GM13976 (cell line): ENCODE results near the gene SOX5.

Experiments
- DNase-seq: peaks from one replicate; pipeline ENCODE4 v3.0.0; 2012; ENCODE audit warnings: low spot score
- in situ Hi-C: fragments of 300-500 bp; cut with MboI; formaldehyde crosslinking; loops from one replicate; pipeline ENCODE4 v1.12.0; 2022; ENCODE audit warnings: low sequenced_read_pairs, mixed read lengths, inconsistent platforms; ENCODE audit not compliant: unreplicated experiment
- TF ChIP-seq, protein P1 (sequence below): IDR thresholded peaks from 2 replicates; pipeline ENCODE4 v1.5.1; 2012; ENCODE audit warnings: borderline replicate concordance, mild to moderate bottlenecking; ENCODE audit not compliant: insufficient read depth; ENCODE audit errors: extremely low read depth, missing control alignments, control extremely low read depth

SOX5 gene

DNA sequence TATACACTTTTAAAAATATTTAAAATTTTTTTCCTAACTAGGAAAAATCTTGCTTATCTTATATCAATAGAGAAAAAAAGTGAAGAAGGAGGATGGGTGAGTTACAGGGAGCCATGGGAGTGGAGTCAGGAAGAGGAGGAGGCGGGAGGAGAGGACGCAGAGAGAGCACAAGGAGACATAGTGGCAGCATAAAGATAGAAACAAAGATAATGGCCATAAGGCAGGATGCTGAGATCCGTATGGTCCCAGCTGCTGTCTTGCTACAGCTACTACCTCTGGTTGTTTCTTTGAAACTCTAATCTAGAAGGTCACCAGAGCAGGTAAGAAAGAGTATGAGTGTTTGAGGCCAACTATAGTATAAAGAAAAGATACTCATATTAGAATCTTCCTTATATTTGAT is 2.6 kb upstream of the SOX5 start:
- no peak for DNase-seq
- in situ Hi-C loops = no loop called here
- TF ChIP-seq, protein P1, sequence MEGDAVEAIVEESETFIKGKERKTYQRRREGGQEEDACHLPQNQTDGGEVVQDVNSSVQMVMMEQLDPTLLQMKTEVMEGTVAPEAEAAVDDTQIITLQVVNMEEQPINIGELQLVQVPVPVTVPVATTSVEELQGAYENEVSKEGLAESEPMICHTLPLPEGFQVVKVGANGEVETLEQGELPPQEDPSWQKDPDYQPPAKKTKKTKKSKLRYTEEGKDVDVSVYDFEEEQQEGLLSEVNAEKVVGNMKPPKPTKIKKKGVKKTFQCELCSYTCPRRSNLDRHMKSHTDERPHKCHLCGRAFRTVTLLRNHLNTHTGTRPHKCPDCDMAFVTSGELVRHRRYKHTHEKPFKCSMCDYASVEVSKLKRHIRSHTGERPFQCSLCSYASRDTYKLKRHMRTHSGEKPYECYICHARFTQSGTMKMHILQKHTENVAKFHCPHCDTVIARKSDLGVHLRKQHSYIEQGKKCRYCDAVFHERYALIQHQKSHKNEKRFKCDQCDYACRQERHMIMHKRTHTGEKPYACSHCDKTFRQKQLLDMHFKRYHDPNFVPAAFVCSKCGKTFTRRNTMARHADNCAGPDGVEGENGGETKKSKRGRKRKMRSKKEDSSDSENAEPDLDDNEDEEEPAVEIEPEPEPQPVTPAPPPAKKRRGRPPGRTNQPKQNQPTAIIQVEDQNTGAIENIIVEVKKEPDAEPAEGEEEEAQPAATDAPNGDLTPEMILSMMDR = no peak

DNA sequence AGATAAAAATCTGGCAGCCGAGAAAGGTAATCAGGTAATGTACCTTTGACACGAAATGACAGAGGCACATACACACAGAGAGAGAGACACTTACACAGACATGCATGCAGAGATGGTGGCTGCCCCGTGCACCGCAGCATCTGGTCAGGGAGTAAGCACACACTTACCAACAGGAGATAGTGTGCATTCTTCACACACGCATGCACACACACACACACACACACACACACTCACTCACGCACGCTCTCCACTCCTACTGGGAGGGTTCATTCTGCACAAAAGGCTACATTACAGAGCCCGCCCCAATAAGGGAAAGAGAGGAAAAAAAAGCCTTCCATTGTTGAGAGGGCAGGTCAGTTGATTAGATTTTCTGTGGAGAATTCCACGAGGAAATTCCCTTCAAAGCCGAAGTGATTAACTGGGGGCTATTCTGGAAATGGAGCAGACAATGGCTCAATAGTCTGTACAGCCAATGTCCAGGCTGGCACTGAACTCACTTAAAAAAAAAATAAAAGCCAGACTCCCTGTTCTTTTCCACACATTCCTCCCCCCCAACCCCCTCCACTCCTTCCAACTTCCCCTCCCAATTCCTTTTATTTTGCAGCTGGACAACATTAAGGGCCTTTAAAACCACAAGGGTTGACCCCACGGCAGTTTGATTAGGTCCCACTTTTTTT is 1.4 kb upstream of the SOX5 start:
- DNase-seq = no peak
- TF ChIP-seq, protein P1 = no peak
- in situ Hi-C loops = no loop called here

GRCh38 chr12:23950210-23950774 is 822 bp upstream of the SOX5 start:
- TF ChIP-seq, protein P1 = no peak
- no peak for DNase-seq
- in situ Hi-C loops = no loop called here

DNA sequence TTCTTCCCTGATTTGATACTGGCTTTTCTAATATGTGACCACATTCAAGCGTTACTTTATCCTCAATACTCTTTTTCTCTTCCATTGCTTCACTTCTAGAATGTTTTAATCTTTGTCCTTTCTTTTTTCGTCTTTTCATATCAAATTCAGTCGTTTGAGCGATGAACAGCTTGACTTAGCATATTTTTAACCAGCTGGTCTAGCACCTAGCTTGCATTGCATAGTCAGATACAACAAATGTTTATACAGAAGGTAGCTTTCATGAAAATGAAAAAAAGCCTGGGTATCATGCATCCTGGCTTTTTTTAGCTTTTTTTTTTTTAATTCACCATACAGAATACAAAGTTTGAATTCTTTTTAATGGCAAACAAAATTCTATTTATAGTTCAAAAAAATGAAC is 1.2 kb downstream of the SOX5 start:
- in situ Hi-C loops = no loop called here
- TF ChIP-seq, protein P1 = no peak
- DNase-seq = no peak

DNA sequence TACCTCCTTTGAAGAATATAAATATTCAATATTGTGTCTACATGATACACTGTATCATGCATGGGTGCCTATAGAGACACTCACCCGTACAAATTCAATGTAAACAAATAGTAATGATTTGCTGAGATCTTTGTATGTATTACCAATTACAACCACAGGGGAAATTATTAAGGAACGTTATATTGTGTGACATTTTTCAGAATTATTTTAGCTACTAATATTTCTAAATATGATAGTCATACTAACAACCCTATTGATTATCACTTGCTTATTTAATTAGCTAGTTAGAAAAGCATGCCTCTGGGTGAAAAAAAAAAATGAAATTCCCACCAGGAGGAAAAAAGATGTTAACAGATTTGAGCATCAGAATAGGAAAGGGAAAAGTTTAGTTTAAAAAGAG is 2.1 kb downstream of the SOX5 start:
- no peak for DNase-seq
- TF ChIP-seq, protein P1 = no peak
- in situ Hi-C loops = no loop called here

- in situ Hi-C loops = no loop called here
- DNase-seq = no peak
- TF ChIP-seq, protein P1 = no peak
These were observed 4.2 kb downstream of the SOX5 start for GRCh38 chr12:23945249-23945648.
